SK-N-SH (cell line): ENCODE results near the gene HDLBP. TPM values are rescaled to one million over a fixed set of nuclear protein-coding genes. Genes with fewer than 3 reads are reported as not detected.

ENCODE experiments used
- CTCF ChIA-PET: fragments of 300-600, 350-600 bp; formaldehyde crosslinking; extraction: SDS; loops from one replicate; lab custom pipeline; 2021; lab: Yijun Ruan, JAX
- POLR2A ChIA-PET: fragments of 350-600 bp; sonication (Branson Sonifier 250); formaldehyde crosslinking; extraction: SDS; loops from one replicate; lab custom pipeline; 2020; ENCODE audit warnings: antibody characterized with exemption, inconsistent platforms; lab: Yijun Ruan, JAX
- DNase-seq: peaks from one replicate; pipeline ENCODE4 v3.0.0; 2012
- H2AFZ ChIP-seq: fragments of 200-600 bp; sonication (generic); 2 replicates; pipeline ENCODE4 v1.8.1; 2016; ENCODE audit warnings: antibody characterized with exemption, mild to moderate bottlenecking, low read depth
- H3F3A ChIP-seq: fragments of 200-600 bp; sonication (generic); replicated peaks from 2 replicates; pipeline ENCODE3; 2016; ENCODE audit warnings: antibody characterized with exemption, mild to moderate bottlenecking; ENCODE audit not compliant: insufficient read depth
- H3K27ac ChIP-seq, 2 experiments: fragments of 200-500 bp in 1 of 2; fragments of 200-600 bp in 1 of 2; sonication (Bioruptor generic) in 1 of 2; sonication (generic), shearing (Covaris generic) in 1 of 2; 2 replicates each; pipeline versions ENCODE4 v1.5.1 to v1.6.1; 2014 to 2016; ENCODE audit warnings: low read depth in 2 of 2, inconsistent platforms in 1 of 2, low read length in 1 of 2, mild to moderate bottlenecking in 1 of 2, mixed read lengths in 1 of 2
- H3K27me3 ChIP-seq: fragments of 200-600 bp; sonication (generic), shearing (Covaris generic); 2 replicates; pipeline ENCODE4 v1.6.1; 2016; ENCODE audit warnings: mixed run types; ENCODE audit not compliant: insufficient read depth
- H3K36me3 ChIP-seq, 2 experiments: fragments of 200-500 bp in 1 of 2; fragments of 200-600 bp in 1 of 2; sonication (Bioruptor generic) in 1 of 2; sonication (generic) in 1 of 2; replicated peaks in 1 of 2; 2 replicates each; pipeline versions ENCODE3 to v1.5.1; 2014 to 2016; ENCODE audit warnings: low read length in 1 of 2, mild to moderate bottlenecking in 1 of 2; ENCODE audit not compliant: insufficient read depth in 2 of 2, control insufficient read depth in 1 of 2
- H3K4me1 ChIP-seq, 2 experiments: fragments of 200-500 bp in 1 of 2; fragments of 200-600 bp in 1 of 2; sonication (Bioruptor generic) in 1 of 2; sonication (generic), shearing (Covaris generic) in 1 of 2; 2 replicates each; pipeline versions ENCODE4 v1.5.1 to v1.6.1; 2014 to 2016; ENCODE audit warnings: low read depth in 1 of 2, low read length in 1 of 2, mixed run types in 1 of 2; ENCODE audit not compliant: insufficient read depth in 2 of 2, control insufficient read depth in 1 of 2
- H3K4me2 ChIP-seq: fragments of 200-600 bp; sonication (generic), shearing (Covaris generic); 2 replicates; pipeline ENCODE4 v1.6.1; 2017; ENCODE audit warnings: mixed run types
- H3K4me3 ChIP-seq, 2 experiments: fragments of 200-500 bp in 1 of 2; fragments of 200-600 bp in 1 of 2; sonication (Bioruptor generic) in 1 of 2; sonication (generic), shearing (Covaris generic) in 1 of 2; 2 replicates each; pipeline versions ENCODE4 v1.5.1 to v1.8.1; 2014 to 2016; ENCODE audit warnings: low read depth in 2 of 2, inconsistent platforms in 1 of 2, low read length in 1 of 2, mild to moderate bottlenecking in 1 of 2, mixed read lengths in 1 of 2, moderate library complexity in 1 of 2
- H3K79me2 ChIP-seq: fragments of 200-600 bp; sonication (generic); 2 replicates; pipeline ENCODE4 v1.8.1; 2017; ENCODE audit warnings: mild to moderate bottlenecking; ENCODE audit not compliant: insufficient read depth
- H3K9ac ChIP-seq: fragments of 200-600 bp; sonication (generic); 2 replicates; pipeline ENCODE4 v1.6.1; 2017; ENCODE audit warnings: mixed run types
- H3K9me2 ChIP-seq: fragments of 200-600 bp; sonication (generic); 2 replicates; pipeline ENCODE4 v1.6.1; 2017; ENCODE audit warnings: mixed run types
- H3K9me3 ChIP-seq: fragments of 200-600 bp; sonication (generic); 2 replicates; pipeline ENCODE4 v1.6.1; 2017; ENCODE audit warnings: mixed run types, mild to moderate bottlenecking, moderate library complexity
- H4K20me1 ChIP-seq: fragments of 200-600 bp; sonication (generic); 2 replicates; pipeline ENCODE4 v1.6.1; 2017; ENCODE audit warnings: mild to moderate bottlenecking, mixed run types; ENCODE audit not compliant: insufficient read depth
- CHD2 ChIP-seq: fragments of 150-350 bp; IDR thresholded peaks from 2 replicates; pipeline ENCODE4 v1.6.1; 2018; ENCODE audit warnings: low read length; ENCODE audit not compliant: partially characterized antibody
- ELF1 ChIP-seq: IDR thresholded peaks from 2 replicates; pipeline ENCODE4 v1.4.0; 2012
- EP300 ChIP-seq, 2 experiments: IDR thresholded peaks; 2 replicates each; pipeline versions ENCODE4 v1.4.0 to v1.6.1; 2012; ENCODE audit warnings: borderline replicate concordance in 1 of 2, low read depth in 1 of 2, low read length in 1 of 2
- FOXJ3 ChIP-seq: sonication (generic); formaldehyde crosslinking; IDR thresholded peaks from 2 replicates; pipeline ENCODE4 v1.5.1; 2020; ENCODE audit warnings: mild to moderate bottlenecking, missing genetic modification reagents
- GABPA ChIP-seq: IDR thresholded peaks from 2 replicates; pipeline ENCODE4 v1.4.0; 2012; ENCODE audit warnings: low read depth, mild to moderate bottlenecking
- IRF3 ChIP-seq: fragments of 150-350 bp; IDR thresholded peaks from 2 replicates; pipeline ENCODE4 v1.6.1; 2016; ENCODE audit warnings: mild to moderate bottlenecking, low read depth, low read length
- JUND ChIP-seq: IDR thresholded peaks from 2 replicates; pipeline ENCODE4 v1.4.0; 2012
- MAX ChIP-seq: IDR thresholded peaks from 2 replicates; pipeline ENCODE4 v1.4.0; 2012; ENCODE audit warnings: low read depth
- MXI1 ChIP-seq: IDR thresholded peaks from 2 replicates; pipeline ENCODE4 v1.6.1; 2012; ENCODE audit warnings: mild to moderate bottlenecking, low read depth, low read length, improper control_type of control experiment
- NFIC ChIP-seq: IDR thresholded peaks from 2 replicates; pipeline ENCODE4 v1.4.0; 2012; ENCODE audit warnings: borderline replicate concordance
- PBX3 ChIP-seq: IDR thresholded peaks from 2 replicates; pipeline ENCODE4; 2012
- RAD21 ChIP-seq: IDR thresholded peaks from 2 replicates; pipeline ENCODE4 v1.6.1; 2012; ENCODE audit warnings: mild to moderate bottlenecking, low read length
- RCOR1 ChIP-seq: fragments of 150-350 bp; IDR thresholded peaks from 2 replicates; pipeline ENCODE4 v1.6.1; 2017; ENCODE audit warnings: antibody characterized with exemption, low read length
- REST ChIP-seq: IDR thresholded peaks from 2 replicates; pipeline ENCODE4 v1.6.1; 2012; ENCODE audit warnings: mild to moderate bottlenecking, low read depth, low read length, moderate library complexity
- RXRA ChIP-seq: IDR thresholded peaks from 2 replicates; pipeline ENCODE4 v1.4.0; 2012; ENCODE audit warnings: low read depth, mild to moderate bottlenecking, borderline replicate concordance
- TAF1 ChIP-seq: IDR thresholded peaks from 2 replicates; pipeline ENCODE4 v1.6.1; 2012; ENCODE audit warnings: low read depth, mild to moderate bottlenecking, low read length, moderate library complexity, borderline replicate concordance
- USF1 ChIP-seq: IDR thresholded peaks from 2 replicates; pipeline ENCODE4 v1.4.0; 2012; ENCODE audit warnings: low read depth, borderline replicate concordance
- WGBS: methylation state at CpG from one replicate; pipeline ENCODE4 v1.1.6; 2017; ENCODE audit warnings: low lambda C conversion rate; 5-methylcytosine and 5-hydroxymethylcytosine counted together
- polyA plus RNA-seq, 3 experiments: library from polyadenylated mRNA; depleted of rRNA; stranded (reverse); fragments of >200 nt; gene quantifications; 2 replicates each; pipeline ENCODE4 v1.2.3, GENCODE V29; 2012

The HDLBP gene
- polyA plus RNA-seq, 1 of the 3 experiments (the other 2 are of a cell fraction), result 263 TPM

GRCh38 chr2:241285596-241285995 is 29.9 kb downstream of the HDLBP start (continued):
- TF ChIP-seq USF1, result no peak
- TF ChIP-seq IRF3, result no peak
- TF ChIP-seq CHD2, result no peak
- TF ChIP-seq, all 33 proteins: peak for 0

GRCh38 chr2:241282555-241282954 is 32.9 kb downstream of the HDLBP start:
- POLR2A ChIA-PET, result interaction anchor here (0.6 to 1.1 kb wide), 2 partner anchors 32 kb away, joined by 3 to 5 read pairs; no protein-coding TSS in a partner anchor
- CTCF ChIA-PET, result interaction anchor here (1.2 kb wide), 1 partner anchor 431 kb away, joined by 3 read pairs; no protein-coding TSS in a partner anchor

More at GRCh38 chr2:241282555-241282954, 32.9 kb downstream of the HDLBP start:
- Histone ChIP-seq H3K79me2 (peaks cover 91% of the 10 kb centered on the region), H3K27ac (no peak overlapping the region), H3K4me3 (no peak overlapping the region), H4K20me1 (peaks cover 19% of the 10 kb centered on the region), H3K36me3 (peaks cover 3 to 14% of the 10 kb centered on the region in 2 experiments), H3K9ac (no peak overlapping the region), H3K4me2 (no peak overlapping the region), H3F3A (no peaks in the 10 kb centered on the region), H2AFZ (no peak overlapping the region), H3K9me3 (no peaks in the 10 kb centered on the region), H3K4me1 (peaks cover 0 to 8% of the 10 kb centered on the region in 2 experiments; a peak in 1 of 4 replicates), H3K9me2 (no peaks in the 10 kb centered on the region), H3K27me3 (no peaks in the 10 kb centered on the region)
- TF ChIP-seq RAD21 (no peak), TAF1 (no peak), MXI1 (no peak), JUND (no peak), REST (no peak), RXRA (no peak), GABPA (no peak), EP300 (IDR thresholded peaks at IDR 0.05; ENCODE audit: borderline replicate concordance in 1 of 2, low read depth in 1 of 2, low read length in 1 of 2) (no peak), RCOR1 (no peak), USF1 (no peak), NFIC (no peak), FOXJ3 (CRISPR knock-in tag) (no peak), CHD2 (no peak), ELF1 (no peak), PBX3 (no peak), MAX (no peak)
- WGBS, result 83% methylated on average over 5 of the region's 5 CpGs
- no peak for DNase-seq
